HepG2 (cell line): ENCODE results near the gene TAP1.

Source experiments
- CCAR2 ChIP-seq: fragments of 200-400 bp; formaldehyde crosslinking; optimal IDR thresholded peaks from 2 replicates; pipeline ENCODE3; 2018; ENCODE audit warnings: low read depth, mild to moderate bottlenecking, low read length, moderate library complexity
- CTCF ChIP-seq: sonication (generic); formaldehyde crosslinking; IDR thresholded peaks from 2 replicates; pipeline ENCODE4 v1.5.0; 2020; ENCODE audit warnings: mild to moderate bottlenecking, missing genetic modification reagents, moderate library complexity
- KDM1A ChIP-seq: IDR thresholded peaks from 2 replicates; pipeline ENCODE4 v1.6.1; 2016; ENCODE audit warnings: missing compliant biosample characterization
- NFE2 ChIP-seq: sonication (generic); formaldehyde crosslinking; IDR thresholded peaks from 2 replicates; pipeline ENCODE4 v1.4.0; 2020; ENCODE audit warnings: missing genetic modification reagents
- TBP ChIP-seq: sonication (generic); formaldehyde crosslinking; IDR thresholded peaks from 2 replicates; pipeline ENCODE4 v1.5.0; 2020; ENCODE audit warnings: missing genetic modification reagents
- ZNF782 ChIP-seq: sonication (generic); formaldehyde crosslinking; IDR thresholded peaks from 2 replicates; pipeline ENCODE4 v1.4.0; 2020; ENCODE audit warnings: missing genetic modification reagents, mild to moderate bottlenecking, borderline replicate concordance
- TF ChIP-seq, protein P1 (sequence below): sonication (generic); formaldehyde crosslinking; IDR thresholded peaks from 2 replicates; pipeline ENCODE4 v1.4.0; 2020; ENCODE audit warnings: missing genetic modification reagents, borderline replicate concordance

DNA sequence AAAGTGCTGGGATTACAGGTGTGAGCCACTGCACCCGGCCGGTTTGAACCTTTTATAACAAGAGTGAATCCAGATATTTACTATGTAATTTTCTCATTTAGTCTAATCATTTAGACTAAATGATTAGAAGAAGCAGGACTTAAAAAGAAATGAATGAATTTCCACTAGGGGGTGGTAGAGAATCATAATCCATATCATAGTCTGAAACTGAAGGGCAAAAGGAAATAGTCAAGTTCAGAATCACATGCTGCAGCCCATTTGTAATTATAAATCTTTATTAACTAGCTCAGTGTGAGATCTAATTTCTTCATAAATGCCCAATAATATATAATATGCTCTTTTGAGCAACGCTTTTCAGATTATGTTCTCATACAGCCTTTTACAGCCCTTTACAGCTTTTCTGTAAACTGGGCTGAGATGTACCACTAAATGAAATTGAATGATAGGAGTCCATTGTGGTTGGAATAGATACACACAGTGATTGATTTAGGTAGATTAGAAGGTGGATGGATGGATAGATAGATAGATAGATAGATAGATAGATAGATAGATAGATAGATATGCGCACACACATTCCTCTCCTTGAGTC is 32.3 kb upstream of the TAP1 start:
- TF ChIP-seq, protein P1, sequence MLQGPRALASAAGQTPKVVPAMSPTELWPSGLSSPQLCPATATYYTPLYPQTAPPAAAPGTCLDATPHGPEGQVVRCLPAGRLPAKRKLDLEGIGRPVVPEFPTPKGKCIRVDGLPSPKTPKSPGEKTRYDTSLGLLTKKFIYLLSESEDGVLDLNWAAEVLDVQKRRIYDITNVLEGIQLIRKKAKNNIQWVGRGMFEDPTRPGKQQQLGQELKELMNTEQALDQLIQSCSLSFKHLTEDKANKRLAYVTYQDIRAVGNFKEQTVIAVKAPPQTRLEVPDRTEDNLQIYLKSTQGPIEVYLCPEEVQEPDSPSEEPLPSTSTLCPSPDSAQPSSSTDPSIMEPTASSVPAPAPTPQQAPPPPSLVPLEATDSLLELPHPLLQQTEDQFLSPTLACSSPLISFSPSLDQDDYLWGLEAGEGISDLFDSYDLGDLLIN (CRISPR knock-in tag), result no peak
- peak; percentile 68 for TF ChIP-seq CTCF (CRISPR knock-in tag)
- no peak for TF ChIP-seq TBP (CRISPR knock-in tag)
- TF ChIP-seq NFE2 (CRISPR knock-in tag), result no peak
- TF ChIP-seq KDM1A, result no peak
- no peak for TF ChIP-seq CCAR2
- TF ChIP-seq ZNF782 (CRISPR knock-in tag), result no peak
